Fibroblast of skin of scalp (primary cell): Measurements from ENCODE around the gene COL20A1.
"Not testable (repeated sequence)": the region's sequence is repeated elsewhere in the genome, so short reads cannot be mapped to it uniquely, and the experiment has no call there.

Experiments
- DNase-seq: peaks from one replicate; pipeline ENCODE4 v3.0.0-alpha.2; 2013

The COL20A1 gene

DNA sequence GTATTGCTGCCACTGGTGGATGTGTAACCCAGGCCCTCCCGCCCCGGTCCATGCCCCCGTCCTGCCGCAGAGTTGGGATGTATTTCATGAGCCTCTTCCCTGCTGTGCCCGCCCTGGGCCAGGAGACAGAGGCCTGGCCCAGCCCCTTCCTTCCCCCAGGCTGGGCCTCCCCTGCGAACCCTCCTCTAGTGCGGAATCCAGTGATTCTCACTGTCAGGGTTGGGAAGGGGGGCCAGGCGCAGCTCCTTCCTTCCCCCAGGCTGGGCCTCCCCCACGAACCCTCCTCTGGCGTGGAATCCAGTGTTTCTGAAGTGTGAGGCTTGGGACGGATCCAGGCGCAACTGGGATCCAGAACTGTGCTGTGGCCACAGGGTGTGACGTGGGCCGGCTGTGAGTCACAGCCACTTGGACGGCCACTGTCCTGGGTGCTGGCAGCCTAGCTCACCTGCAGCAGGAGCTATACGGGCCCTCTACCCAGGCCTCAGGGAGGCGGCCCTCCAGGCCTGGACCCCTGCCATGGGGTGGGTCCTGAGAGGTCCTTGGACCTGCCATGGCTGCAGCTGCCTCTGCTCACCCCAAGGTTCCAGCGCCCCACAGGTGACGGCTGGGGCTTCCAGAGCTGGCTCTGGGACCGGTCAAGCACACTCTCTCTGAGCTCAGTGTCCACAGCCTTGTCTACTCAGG is 28.3 kb downstream of the COL20A1 start:
- DNase-seq = peak; percentile 15

DNA sequence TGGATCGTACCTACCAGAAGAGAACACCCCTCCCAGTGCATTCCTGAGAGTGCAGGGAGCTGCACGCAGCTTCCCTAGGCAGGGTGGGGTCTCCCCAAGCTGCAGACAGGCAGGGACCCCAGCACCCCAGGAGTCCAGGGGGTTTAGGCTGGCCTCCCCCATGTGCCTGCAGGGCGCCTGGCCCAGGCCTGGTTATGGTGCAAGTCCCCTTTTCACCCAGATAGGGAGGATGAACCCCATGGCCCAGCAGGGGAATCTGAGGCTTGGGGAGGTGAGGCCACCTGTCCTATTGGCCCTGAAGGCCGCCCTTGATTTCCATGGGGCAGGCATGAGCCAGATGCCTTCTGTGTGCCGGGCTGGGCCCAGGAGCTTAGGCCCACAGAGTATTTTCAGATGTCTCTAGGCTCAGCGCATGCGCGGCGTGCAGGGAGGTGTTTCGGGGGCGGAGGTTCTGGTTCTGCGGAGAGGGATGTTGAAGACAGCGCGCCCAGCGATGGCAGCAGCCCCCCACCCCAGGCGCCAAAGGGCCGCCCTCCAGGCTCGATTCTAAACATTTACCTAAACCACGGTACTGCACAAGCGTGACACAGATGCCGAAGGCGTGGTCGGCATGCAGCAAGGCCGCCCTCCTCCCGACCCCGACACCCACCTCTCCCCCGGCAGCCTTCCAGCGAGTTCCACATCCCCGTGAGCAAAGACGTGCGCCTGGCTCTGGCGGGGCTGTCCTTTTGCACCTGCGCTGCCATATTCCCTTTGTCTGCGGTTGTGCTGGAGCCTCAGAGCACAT is 29.4 kb downstream of the COL20A1 start:
- DNase-seq = no peak

DNA sequence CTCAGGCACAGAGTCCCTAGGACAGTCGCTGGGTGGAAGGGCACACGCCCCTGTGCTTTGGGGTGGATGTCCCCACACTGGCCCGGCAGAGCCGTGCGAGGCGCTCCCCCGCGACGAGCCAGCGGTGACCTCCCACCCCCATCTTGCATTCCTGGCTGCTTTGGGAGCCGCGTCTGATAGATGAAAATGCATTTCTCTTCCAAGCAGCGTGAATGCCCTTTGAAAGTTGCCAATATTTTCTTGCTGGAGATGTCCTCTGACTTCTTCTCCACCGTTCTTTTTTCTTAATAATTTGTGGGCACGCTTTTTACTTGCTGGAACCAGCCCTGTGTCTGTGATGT is 29.9 kb downstream of the COL20A1 start:
- DNase-seq = no peak

DNA sequence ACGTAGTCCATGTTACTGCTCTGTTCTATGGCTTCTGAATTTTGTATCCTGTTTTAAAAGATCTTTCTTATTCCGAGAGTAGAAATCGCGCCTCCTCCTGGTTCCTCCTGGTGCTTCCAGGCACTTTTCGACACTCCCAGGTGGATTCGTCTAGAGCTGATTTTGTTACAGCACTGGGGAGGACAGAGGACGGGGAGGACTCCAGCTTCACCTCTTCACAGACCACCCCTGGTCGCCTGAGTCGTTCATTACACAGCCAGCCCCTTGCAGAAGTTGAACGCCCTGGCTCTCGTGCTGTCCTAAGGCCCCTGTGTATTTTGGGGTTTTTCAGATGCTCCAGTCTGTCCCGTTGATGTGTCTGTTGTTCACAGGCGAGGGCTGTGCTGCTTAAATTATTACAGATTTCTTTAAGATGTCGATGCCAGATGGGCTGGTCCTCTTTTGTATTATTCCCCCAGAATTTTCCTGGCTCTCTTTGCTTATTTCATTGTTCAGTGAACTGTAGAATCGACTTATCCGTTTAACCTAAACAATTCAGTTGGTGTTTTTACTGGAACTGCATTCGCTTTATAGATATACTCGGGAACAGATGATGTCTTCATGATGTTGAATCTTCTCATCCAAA is 30.5 kb downstream of the COL20A1 start:
- DNase-seq = no peak

DNA sequence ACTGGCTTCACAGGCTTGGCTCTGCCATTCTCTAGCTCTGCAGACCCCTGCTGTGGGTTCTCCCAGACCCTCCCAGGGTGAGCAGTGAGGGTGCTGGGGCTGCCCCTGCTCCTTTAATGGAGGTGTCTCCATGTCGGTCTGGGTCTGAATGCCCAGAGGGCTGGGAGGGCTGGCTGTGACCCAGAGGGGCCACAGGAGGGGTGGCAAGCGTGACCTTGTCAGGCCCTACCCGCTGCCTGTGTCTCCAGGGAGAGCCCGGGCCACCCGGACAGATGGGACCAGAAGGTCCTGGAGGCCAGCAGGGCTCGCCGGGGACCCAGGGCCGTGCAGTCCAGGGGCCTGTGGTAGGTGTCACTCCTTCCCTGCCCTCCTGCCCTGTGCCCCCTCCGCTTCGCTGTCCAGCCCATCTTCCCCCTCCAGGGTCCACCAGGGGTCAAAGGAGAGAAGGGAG is 32.1 kb downstream of the COL20A1 start:
- no peak for DNase-seq

DNA sequence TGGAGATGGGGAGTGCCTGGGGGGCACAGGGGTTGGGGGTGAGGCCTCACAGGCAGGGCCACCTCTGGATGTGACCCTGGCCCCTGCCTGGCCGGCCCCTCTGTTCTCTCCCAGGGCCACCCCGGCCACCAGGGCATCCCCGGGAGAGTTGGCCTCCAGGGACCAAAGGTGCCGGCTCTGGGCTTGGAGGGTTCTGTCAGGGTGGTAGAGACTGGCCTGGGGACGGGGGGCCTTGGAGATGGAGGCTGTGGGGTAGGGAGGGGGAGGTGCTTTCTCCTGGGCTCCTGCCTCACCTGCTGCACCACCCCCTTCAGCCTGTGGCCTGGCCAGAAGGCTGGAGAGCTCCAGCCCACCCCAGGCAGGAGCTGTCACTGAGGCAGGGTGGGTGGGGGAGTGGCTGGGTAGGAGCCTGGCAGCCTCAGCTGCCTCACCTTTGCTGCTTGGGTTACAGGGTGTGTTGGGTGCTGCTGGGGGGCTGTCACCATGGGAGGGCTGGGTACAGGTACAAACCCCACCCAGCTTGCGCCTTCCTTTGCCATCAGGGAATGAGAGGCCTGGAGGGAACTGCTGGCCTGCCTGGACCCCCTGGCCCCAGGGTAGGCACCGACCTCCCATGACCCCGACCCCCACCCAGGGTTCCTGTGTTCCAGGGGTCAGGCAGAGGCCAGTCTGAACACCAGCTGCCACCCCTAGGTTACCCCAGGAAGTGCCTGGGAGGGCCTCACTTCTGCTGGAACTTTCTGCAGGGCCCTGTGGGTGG is 32.7 kb downstream of the COL20A1 start:
- DNase-seq = no peak

DNA sequence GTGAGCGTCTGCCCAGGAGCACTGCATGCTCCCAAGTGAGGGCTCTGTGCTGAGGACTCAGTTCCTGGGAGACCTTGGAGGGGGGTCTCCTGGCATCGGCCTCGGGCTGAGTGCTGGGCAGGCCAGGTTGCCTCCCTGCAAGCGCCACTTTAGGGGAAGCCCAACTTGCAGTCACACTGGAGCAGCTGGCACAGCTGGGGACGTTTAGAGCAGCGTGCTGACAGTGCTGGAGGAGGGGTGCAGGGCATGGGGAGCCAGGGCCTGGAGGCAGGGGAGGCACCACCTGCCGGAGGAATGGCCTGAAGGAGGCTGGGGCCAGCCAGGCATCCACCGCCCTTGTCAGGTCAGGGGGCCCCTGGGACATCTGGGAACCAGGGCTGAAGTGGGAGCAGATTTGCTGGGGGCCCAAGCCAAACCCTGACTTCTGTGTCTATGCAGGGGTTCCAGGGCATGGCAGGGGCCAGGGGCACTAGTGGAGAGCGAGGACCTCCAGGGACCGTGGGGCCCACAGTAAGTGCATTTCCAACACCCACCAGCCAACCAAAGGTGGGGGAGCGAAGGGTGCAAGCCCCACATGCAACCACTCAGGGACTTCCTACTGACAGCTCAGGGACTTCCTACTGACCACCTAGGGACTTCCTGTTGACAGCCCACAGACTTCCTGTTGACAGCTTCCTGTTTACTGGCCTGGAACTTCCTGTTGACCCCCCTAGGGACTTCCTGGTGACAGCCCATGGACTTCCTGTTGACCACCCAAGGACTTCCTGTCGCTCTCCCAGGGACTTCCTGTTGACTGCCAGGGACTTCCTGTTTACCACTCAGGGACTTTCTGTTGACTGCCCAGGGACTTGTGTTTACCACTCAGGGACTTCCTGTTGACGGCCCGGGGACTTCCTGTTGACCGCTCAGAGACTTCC is 33.6 kb downstream of the COL20A1 start:
- DNase-seq = no peak

DNA sequence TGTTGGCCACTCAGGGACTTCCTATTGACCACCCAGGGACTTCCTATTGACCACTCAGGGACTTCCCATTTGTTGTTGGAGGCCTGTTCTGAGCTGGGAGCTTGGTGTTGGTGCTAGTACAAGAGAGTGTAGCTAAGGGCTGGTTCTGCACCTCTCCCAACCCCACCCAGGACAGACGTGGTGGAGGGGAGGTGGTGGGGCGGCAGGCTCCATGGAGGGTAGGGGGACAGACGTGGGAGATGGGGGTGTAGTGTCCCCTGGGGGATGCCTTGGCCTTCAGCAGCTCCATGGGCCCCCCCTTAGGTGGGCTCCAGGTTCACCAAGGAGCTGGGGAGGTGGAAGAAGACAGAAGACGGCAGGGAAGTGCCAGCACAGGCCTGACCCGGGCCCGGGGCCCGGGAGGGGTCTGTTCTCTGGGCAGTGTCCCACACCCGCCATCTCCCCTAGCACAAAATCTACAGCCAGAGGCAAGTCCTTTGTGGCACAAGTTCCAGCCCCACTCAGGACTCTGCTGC is 34.3 kb downstream of the COL20A1 start:
- DNase-seq = no peak

DNA sequence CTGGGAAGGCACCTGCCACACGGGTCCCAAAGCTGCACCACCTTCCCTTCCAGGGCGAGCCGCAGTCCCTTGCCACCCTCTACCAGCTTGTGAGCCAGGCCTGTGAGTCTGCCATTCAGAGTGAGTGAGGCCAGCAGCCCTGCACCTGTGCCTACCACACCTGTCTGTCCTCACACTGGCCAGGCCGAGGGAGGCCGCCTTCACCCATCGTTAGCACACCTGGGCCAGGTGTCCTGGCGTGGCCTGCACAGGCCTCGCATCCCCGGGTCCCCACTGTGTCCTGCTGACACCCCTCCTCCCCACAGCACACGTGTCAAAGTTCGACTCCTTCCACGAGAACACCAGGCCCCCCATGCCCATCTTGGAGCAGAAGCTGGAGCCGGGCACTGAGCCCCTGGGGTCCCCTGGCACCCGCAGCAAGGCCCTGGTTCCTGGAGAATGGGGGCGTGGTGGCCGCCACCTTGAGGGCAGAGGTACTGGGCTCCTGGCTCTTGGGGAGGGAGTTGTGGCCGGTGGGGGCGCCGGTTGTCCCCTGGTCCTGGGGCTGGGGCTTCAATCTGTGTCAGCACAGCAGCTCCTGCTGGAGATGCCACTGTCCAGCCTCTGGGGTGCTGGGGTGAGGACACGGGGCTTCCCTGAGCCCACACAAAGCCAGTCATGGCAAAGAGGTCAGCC is 35.2 kb downstream of the COL20A1 start:
- DNase-seq = no peak

DNA sequence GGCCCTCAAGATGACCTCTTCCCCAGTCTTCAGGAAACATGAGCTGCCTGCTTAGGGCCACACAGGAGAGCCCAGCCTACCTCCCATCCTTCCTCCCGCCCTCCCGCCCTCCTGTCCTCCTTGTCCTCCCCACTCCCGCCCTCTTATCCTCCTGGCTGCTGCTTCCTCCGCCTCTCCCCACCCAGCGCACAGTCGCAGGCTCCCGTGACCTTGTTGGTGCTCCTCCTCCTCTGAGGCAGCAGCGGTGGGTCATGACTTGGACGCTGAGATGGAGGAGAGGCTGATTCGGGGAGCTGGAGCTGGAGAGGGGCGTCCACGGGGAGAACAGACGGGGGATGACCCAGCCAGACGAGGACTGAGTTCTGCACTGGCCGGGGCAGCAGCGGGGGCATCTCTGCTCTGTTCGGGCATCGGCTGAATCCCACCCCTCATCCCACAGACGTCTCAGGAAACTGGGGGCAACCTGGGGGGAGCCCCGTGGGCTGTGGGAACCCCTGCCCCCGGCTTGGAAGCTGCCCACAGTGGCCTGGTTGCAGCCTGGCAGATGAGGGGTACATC is 35.8 kb downstream of the COL20A1 start:
- no peak for DNase-seq

DNA sequence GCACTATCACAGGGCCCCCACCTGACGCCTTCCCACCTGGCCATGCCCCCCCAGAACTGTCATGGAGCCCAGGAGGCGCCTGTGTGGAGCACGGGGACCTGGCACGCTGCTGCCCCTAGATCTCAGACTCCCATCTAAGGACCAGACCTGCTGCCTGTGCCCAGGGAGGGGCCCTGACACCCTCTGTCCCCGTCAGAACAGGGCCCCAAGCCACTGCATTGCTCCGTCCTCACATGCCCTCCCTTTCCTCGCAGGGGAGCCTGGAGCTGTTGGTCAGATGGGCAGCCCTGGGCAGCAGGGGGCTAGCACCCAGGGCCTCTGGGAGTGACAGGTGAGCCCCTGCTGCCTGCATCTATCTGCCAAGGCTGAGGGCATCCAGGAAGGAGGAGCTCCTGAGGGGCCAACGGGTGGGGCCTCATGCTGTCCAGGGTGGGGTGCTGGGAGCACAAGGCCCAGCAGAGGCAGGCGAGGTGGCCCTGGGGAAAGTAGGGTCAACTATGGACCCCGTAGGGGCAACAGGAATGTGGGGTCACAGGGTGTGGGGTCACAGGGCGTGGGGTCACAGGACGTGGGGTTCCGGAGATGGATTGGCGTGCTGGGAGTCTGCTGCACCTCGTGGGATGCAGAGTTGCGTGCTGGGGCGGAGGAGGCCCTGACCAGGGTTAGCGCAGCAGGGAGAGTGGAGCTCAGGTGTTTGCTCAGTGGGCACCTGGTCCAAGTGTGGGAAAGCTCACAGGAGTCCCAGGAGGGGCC is 36.5 kb downstream of the COL20A1 start:
- no peak for DNase-seq

DNA sequence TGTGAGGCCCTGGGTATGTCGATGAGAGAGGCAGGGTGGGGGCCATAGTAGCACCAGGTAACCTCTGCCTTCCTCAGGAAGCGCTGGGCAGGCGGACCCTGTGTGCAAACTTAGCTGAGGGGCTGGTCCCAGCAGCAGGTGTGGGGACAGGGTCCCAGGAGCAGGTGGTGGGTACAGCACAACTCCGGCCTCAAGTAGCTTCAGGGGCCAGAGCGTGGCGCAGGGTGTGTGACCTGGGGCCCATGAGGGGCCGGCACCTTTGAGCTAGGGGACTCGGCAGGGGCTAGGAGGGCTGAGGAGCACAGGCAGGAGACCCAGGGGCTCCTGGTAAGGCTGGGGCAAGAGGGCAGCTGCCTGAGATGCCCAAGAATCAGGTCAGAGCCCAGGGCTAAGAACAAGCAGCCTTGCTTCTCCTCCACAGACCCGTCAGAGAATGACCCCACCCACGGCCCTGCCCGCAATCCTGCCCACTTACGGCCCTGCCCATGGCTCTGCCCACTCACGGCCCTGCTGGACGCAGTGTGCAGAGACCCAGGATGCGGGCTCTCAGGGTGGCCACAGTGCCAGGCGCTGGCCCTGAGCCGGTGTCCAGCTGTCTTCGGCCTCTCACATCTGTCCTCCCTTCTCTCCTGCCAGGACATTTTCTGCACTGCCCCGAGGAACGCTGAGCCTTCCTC is 37.2 kb downstream of the COL20A1 start:
- no peak for DNase-seq

DNA sequence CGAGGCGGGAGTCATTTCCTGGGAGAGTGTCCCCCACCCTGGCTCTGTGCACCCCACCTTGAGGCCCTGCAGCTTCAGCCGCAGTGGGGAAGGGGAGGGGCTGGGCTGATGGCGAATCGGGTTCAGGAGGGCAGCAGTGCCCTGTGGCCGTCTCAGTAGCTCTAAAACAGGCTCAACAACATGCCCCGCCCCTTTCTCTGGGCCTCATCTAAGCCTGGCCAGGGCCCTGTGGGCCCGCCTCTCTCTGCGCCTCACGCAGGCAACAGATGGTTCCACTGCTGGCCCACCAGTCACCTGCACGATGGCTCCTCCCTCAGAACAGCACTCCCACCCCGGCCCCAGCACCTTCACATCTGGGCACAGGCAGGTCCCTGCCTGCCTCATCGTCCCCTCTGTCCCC is 38.0 kb downstream of the COL20A1 start:
- no peak for DNase-seq

DNA sequence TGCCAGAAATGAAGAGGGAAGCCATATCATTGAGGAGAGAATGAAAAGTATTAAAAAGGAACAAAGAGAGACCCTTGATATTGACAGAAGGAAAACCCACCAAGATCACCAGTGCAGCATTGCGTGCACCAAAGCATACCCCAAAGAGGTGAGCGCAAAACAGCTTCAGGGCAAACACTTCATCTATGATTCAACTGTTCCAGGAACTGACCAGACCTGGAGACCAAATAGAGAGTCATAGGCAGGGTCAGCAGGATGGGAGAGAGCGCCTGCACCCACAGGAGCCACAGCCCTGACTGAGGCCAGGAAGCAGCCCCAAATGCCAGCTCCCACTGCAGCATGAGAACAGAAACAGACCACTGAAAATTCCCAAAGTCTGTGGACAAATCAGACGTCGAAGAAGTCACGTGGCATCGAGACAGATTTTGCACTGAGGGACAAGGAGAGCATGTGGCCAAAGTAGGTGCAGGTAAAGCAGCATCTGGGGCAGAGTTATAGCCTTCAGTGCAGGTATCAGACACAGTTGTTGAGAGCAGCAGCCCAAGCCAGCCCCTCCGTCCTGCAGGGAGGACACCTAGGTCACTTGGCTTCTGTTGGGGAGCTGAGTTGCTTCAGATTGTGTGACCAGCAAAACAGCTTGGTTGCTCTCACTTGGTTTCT is 38.9 kb downstream of the COL20A1 start:
- DNase-seq = no peak

DNA sequence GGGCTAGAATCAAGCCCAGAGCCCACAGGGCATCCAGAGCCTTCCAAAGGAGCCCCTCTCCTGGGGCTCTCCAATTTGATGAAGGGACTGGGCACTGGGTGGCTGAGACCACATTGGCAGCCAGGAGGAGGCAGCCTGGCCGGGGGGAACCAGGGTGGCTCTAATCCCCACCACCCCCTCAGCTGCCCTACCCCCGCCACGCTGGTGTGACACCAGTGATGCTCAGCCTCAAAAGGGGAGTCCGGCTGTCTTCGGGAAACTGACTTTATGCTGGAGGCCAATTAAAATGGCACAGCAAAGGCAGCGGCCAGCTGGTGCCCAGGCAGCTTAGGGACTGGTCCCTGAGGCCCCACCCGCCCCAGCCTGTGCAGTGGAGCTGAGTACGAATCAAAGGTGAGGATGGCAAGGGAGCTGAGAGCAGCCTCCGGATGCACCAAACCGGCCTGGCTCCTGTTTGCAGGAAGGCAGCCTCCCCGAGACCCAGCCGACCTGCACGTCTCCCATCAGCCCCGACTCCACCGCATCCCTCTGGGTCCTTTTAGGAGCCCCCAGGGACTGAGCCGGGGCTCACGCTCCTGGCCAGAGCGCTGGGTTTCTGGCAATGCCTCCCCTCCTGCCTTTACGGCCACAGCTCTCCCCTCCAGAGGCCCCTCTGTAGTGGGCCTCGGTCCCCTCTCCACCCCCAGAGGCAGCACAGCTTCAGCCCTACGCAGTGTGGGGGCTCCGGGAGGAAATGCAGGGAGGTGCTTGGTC is 39.7 kb downstream of the COL20A1 start:
- no peak for DNase-seq

DNA sequence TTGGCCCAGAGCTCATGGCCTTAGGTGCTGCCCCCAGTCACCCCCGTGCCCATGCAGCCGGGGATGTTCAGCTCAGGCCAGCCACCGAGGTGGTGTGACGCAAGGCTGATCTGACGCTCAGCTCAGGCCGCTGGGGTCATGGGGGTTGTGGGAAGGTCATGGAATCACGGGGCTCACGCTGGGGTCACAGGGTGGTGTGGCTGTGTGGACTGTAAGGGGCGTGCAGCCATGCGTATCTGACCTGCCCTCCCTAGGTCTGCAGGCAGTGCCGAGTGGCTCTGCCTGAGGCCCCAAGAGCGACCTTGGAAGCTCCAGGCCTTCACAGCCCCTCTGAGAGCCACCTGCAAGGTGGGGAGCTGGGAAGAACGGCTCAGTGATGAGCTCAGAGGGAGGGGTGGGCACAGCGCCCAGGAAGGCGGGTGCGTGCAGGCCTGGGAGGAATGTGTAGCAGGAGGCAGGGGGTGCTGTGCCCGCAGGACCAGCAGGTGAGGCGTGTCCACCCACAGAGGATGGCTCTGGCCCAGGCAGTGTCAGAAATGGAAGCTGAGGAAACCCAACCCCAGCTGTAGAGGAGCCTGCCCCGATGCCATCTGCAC is 40.4 kb downstream of the COL20A1 start:
- DNase-seq = no peak

DNA sequence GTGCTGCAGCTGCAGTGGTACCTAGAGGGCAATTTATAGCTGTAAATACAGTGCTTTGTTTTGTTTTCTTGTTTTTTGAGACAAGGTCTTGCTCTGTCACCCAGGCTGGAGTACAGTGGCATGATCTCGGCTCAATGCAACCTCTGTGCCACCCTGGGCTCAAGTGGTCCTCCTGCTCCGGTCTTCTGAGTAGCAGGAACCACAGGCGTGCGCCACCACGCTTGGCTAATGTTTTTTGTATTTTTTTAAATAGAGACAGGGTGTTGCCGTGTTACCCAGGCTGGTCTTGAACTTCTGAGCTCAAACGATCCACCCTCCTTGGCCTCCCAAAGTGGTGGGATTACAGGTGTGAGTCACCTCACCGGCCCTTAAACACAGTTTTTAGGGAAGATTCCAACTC is 41.4 kb downstream of the COL20A1 start:
- no peak for DNase-seq

DNA sequence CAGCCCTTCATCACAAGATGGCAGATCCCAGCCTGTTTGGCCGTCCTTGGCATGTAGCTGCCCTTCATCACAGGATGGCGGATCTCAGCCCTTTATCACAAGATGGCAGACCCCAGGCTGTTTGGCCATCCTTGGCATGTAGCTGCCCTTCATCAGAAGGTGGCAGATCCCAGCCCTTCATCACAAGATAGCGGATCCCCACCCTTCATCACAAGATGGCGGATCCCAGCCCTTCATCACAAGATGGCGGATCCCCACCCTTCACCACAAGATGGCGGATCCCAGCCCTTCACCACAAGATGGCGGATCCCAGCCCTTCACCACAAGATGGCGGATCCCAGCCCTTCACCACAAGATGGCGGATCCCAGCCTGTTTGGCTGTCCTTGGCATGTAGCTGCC is 42.1 kb downstream of the COL20A1 start:
- not testable (repeated sequence) for DNase-seq
